HT-29 (cell line): ENCODE results near the gene CBX4. TPM values are rescaled to one million over a fixed set of nuclear protein-coding genes. Genes with fewer than 3 reads are reported as not detected.

ENCODE experiments used
- DNase-seq: peaks from one replicate; pipeline ENCODE4 v3.0.0-alpha.2; 2015; ENCODE audit warnings: low spot score
- total RNA-seq: library from RNA; depleted of rRNA; stranded (reverse); fragments of >200 nt; shearing (Covaris generic); gene quantifications from 2 replicates; pipeline ENCODE4 v1.2.3, GENCODE V29; 2014

CBX4 gene
- total RNA-seq, 1 experiment from 2014 or later: 71.4 TPM

- DNase-seq: no peak
Measured at GRCh38 chr17:79842136-79842655, 3.0 kb upstream of the CBX4 start.

GRCh38 chr17:79841369-79842135 is 2.3 kb upstream of the CBX4 start:
- no peak for DNase-seq

GRCh38 chr17:79840989-79841286 is 1.7 kb upstream of the CBX4 start:
- no peak for DNase-seq

GRCh38 chr17:79840269-79840988 is 1.2 kb upstream of the CBX4 start:
- no peak for DNase-seq

- peak; percentile 61 for DNase-seq
Measured at GRCh38 chr17:79838522-79839274, 542 bp downstream of the CBX4 start.

GRCh38 chr17:79837888-79838521 is 1.2 kb downstream of the CBX4 start:
- no peak for DNase-seq

GRCh38 chr17:79836972-79837887 is 2.0 kb downstream of the CBX4 start:
- DNase-seq: peak; percentile 91

- peak; percentile 42 for DNase-seq
Measured at GRCh38 chr17:79836510-79836971, 2.7 kb downstream of the CBX4 start.

GRCh38 chr17:79835953-79836509 is 3.2 kb downstream of the CBX4 start:
- DNase-seq: peak; percentile 73

GRCh38 chr17:79835470-79835899 is 3.8 kb downstream of the CBX4 start:
- no peak for DNase-seq

- DNase-seq: no peak
Measured at GRCh38 chr17:79834565-79835469, 4.4 kb downstream of the CBX4 start.

GRCh38 chr17:79833744-79834564 is 5.3 kb downstream of the CBX4 start:
- no peak for DNase-seq

- no peak for DNase-seq
Measured at GRCh38 chr17:79833110-79833450, 6.2 kb downstream of the CBX4 start.

GRCh38 chr17:79832218-79833109 is 6.8 kb downstream of the CBX4 start:
- peak; percentile 75 for DNase-seq

GRCh38 chr17:79831265-79832217 is 7.7 kb downstream of the CBX4 start:
- DNase-seq: peak; percentile 67

- DNase-seq: no peak
Measured at GRCh38 chr17:79830763-79831264, 8.4 kb downstream of the CBX4 start.
